Activated CD8-positive, alpha-beta memory T cell treated with anti-CD3 and anti-CD28 coated beads for 1 hour (primary cell): Measurements from ENCODE around the gene POC1A.

Experiments
- DNase-seq, 2 donors: peaks; one replicate each; pipeline ENCODE4 v3.0.0-alpha.2; 2020; ENCODE audit warnings: low read depth in 1 of 2; ENCODE audit errors: extremely low read depth in 1 of 2

POC1A gene

GRCh38 chr3:52088445-52089367 lies 65.5 kb downstream of the POC1A start:
- DNase-seq = no peak

DNA sequence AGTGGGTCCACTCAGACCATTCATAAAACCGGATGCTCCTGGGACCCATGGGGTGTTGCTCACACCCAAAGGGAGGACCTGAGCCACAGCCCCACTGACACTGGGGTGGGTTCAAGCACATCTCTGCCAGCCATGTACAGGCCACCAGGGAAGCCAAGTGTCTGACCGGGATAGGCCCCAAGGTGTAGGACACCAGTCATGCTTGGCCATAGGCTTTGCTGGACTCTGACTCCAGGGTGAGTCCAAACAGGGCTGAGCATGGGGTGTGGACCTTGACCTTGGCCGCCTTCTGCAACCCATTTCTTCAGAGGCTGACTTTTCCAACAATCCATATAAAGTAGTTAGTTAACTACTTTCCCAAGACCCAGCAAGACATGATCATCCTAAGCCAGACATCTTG lies 66.5 kb downstream of the POC1A start:
- DNase-seq = no peak

- no peak for DNase-seq
These were observed 67.1 kb downstream of the POC1A start for GRCh38 chr3:52086976-52087663.

DNA sequence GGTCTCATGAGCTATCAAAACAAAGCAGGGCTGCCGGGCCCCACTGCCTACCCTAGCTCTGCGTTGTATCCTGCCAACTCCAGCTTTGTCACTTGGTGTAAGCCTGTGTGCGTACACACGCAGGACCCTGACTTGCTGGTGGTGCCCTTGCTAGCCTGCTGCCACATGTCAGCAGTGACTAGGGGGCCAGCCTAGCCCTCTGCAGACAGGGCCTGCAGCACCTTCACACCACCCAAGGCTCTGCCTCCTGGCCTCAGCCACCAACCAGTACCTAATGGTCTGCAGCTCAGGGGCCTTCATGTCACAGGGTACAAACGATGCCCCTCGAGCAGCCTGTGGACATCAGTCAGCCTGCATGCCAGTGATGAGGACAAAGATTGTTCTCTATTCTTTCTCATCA lies 67.8 kb downstream of the POC1A start:
- DNase-seq = no peak

GRCh38 chr3:52085681-52086282 lies 68.4 kb downstream of the POC1A start:
- no peak for DNase-seq

GRCh38 chr3:52084954-52085680 lies 69.1 kb downstream of the POC1A start:
- DNase-seq = no peak

GRCh38 chr3:52084216-52084945 lies 69.8 kb downstream of the POC1A start:
- no peak for DNase-seq

DNA sequence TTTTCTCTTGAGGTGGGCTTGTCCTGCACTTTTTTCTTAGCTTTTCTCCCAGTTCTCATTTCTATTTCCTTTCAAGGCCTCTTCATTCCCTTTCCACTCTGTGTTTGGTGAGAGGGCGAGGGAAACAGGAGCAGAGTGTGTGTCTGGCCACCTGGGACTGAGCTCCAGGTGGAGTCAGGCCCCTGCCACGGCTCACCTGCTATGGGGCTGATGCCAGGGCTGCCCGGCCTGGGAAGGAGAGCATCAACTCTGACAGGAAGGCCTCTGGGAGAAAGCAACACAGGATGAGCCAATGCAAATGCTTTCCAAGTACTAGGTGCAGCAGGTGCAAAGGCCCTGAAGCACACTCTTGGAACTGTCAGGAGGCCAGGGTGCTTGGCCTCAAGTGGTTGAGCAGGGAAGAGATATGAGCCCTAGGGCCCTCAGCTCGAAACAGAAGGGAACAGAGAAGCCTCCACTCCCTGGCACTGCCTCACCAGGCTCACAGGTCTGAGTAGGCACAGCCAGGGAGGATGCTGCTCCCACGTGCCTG lies 70.6 kb downstream of the POC1A start:
- DNase-seq = no peak

DNA sequence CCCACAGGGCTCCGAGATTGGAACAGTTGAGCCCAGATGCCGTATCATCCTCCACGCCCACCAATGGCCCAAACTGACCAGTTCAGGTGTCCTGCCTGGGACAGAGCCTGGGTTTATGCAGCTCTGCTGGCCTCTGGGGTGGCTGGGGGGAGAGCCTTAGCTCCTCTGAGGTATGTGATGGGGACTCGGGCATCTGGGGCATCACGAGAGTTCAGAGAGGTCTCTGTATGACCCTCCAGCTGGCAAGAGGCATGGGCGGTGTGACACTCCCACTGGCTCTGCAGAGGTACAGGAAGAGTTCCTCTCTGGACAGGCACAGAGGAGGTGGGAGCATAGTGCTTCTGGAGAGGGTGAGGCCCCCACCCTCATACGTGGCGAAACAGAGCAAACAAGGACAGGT lies 71.3 kb downstream of the POC1A start:
- no peak for DNase-seq

DNA sequence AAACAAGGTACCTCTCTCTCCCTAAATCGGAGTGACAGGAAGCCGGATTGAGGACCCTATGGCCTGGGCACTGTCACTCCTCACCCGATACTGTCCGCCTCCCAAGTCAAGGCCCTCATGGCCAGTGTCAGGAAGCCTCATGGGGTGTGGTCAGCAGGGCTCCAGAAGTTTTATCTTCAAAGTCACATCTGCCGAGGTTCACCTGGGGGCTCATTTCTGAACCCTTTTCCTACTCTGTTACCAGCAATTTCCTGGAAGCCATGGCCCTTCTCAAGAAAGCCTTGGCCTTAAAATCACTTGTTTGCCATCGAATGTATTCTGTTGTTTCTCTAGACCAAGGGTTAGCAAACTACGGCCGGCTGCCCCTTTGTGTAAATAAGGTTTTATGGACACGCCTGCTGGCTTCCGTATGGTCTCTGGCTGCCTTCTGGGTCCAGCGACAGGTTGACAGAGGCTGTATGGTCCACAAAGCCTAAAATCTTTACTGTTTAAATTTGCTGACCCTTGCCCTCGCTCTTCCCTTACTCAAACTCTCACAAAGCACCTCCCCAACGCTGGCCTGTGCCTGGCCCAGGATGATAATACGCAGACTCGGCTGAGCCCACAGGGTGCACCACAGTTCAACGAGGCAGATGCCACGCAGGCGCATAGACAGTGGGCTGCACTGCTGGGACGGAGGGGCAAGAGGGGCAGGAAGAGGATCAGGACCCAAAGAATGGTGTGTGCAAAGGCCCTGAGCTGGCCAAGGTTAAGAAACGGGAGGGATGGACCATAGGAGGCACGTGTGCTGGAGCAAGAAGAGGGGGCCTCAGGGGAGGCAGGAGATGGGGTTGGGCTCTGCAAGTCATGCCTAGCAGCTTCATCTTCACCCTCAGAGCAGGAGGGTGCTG lies 73.1 kb downstream of the POC1A start:
- DNase-seq = no peak

DNA sequence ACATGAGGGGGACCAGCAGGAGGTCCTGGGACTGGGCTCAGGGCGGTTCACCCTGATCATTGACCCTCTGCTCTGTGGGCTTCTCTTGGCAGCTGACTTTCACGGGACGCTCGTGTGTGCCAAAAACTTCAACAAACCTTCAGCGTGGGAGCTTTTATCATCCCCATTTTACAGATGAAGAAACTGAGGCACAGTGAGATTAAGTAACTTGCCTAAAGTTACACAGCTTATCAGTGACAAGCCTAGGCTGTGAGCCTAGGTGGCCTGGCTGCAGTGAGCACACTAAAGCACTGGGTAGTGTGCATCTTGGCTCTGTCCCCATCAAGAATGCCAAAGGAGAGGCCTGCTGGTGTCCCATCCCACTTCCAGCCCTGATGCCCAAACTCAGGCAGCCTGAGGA lies 74.3 kb downstream of the POC1A start:
- no peak for DNase-seq

GRCh38 chr3:52078781-52079560 lies 75.3 kb downstream of the POC1A start:
- DNase-seq = no peak

GRCh38 chr3:52077925-52078324 lies 76.3 kb downstream of the POC1A start:
- DNase-seq = no peak

DNA sequence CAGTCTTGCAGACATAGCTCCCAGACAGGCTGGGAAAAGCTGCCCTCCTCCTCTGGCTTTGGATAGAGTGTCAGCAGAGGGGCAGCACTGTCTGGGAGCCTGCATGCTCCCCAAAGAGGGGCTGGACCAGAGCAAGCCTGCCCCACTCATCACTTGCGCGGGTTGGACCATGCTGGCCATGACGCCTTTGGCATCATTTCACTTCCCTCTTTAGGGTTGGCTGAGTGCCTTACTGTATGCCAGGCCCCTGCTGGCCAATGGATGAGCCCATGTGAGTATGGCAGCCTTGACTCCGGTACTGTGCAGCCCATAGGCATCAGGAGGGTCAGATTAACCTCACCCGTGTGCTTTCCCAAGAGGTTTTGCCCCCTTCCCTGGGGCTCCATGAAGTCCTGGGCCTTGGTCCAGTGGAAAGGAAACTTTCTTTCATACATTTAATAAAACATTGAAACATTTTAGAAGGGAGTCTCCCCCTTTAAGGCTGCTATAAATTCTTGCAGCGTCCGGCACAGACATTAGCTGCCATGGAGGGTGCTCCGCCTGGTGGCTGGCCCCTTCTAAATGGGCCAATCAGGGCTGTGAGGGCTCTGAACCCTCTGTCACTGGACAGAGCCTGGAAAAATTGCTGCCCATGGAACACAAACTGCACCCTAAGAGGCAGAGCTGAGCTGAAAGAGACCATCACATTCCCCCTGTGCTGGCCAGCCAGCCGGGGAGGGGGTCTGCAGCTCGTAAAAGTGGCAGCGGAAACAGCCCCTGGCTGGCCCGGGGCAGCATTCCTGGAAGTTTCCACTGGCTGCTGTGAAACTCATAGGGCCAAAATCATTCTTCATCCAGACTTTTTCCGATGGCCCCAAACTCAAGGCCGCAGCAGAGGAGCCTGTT lies 77.1 kb downstream of the POC1A start:
- no peak for DNase-seq

- DNase-seq = no peak
These were observed 80.7 kb downstream of the POC1A start for GRCh38 chr3:52073490-52073889.

GRCh38 chr3:52072471-52072870 lies 81.8 kb downstream of the POC1A start:
- DNase-seq = no peak

GRCh38 chr3:52072020-52072419 lies 82.2 kb downstream of the POC1A start:
- DNase-seq = no peak
